Measurements from ENCODE around the gene TMC2.
"Not testable (repeated sequence)": the region's sequence is repeated elsewhere in the genome, so short reads cannot be mapped to it uniquely, and the experiment has no call there.

The TMC2 gene, protein sequence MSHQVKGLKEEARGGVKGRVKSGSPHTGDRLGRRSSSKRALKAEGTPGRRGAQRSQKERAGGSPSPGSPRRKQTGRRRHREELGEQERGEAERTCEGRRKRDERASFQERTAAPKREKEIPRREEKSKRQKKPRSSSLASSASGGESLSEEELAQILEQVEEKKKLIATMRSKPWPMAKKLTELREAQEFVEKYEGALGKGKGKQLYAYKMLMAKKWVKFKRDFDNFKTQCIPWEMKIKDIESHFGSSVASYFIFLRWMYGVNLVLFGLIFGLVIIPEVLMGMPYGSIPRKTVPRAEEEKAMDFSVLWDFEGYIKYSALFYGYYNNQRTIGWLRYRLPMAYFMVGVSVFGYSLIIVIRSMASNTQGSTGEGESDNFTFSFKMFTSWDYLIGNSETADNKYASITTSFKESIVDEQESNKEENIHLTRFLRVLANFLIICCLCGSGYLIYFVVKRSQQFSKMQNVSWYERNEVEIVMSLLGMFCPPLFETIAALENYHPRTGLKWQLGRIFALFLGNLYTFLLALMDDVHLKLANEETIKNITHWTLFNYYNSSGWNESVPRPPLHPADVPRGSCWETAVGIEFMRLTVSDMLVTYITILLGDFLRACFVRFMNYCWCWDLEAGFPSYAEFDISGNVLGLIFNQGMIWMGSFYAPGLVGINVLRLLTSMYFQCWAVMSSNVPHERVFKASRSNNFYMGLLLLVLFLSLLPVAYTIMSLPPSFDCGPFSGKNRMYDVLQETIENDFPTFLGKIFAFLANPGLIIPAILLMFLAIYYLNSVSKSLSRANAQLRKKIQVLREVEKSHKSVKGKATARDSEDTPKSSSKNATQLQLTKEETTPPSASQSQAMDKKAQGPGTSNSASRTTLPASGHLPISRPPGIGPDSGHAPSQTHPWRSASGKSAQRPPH

DNA sequence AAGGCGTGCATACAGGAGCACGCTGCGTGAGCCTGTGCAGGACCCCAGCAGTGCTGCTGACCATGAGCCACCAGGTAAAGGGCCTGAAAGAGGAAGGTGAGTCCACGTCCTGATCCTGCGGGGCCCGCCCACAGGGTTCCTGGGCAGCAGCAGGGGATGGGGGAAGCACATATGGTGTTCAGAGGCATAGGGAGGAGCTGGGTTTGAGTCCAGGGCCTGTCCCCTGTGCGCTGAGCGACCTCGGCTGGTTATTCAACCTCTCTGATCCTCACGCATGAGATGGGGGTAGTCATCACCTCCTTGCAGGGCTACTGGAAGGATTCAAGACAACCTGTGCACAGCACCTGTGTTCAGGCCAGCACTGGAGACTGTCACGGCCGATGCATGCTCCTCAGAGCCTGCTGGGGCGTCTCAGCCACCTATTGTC lies at the start of gene TMC2:
TSS of gene TMC2 (plus strand) at position 14 of the 427 bp plus-strand sequence. CDS start at position 63, 49 bp downstream.
- no peak for DNase-seq (ENCODE audit: low spot score in 2 of 2)
- no peak within 1 kb of the TSS for H3K27ac Mint-ChIP-seq (ENCODE audit: low read depth)
- no peaks in the 10 kb centered on the region for H3K36me3 Mint-ChIP-seq (ENCODE audit: insufficient read depth)
- ATAC-seq (replicated peaks; ENCODE audit: extremely low read depth, poor library complexity, severe bottlenecking) = no peak
- H3K27me3 Mint-ChIP-seq = peaks cover 60% of the 10 kb centered on the region
- no peaks in the 10 kb centered on the region for H3K4me1 Mint-ChIP-seq
- no peak within 1 kb of the TSS for H3K4me3 Mint-ChIP-seq
- H3K9me3 Mint-ChIP-seq = no peaks in the 10 kb centered on the region

DNA sequence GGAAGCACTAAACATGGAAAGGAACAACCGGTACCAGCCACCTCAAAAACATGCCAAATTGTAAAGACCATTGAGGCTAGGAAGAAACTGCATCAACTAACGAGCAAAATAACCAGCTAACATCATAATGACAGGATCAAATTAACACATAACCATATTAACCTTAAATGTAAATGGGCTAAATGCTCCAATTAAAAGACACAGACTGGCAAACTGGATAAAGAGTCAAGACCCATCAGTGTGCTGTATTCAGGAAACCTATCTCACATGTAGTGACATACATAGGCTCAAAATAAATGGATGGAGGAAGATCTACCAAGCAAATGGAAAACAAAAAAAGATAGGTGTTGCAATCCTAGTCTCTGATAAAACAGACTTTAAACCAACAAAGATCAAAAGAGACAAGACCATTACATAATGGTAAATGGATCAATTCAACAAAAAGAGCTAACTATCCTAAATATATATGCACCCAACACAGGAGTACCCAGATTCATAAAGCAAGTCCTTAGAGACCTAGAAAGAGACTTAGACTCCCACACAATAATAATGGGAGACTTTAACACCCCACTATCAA lies 33.5 kb upstream of the TMC2 start:
- not testable (repeated sequence) for DNase-seq (ENCODE audit: low spot score in 2 of 2); ATAC-seq (replicated peaks; ENCODE audit: extremely low read depth, poor library complexity, severe bottlenecking); H3K4me1 Mint-ChIP-seq; H3K4me3 Mint-ChIP-seq; H3K27me3 Mint-ChIP-seq; H3K27ac Mint-ChIP-seq (ENCODE audit: low read depth); H3K9me3 Mint-ChIP-seq
- H3K36me3 Mint-ChIP-seq (ENCODE audit: insufficient read depth) = peaks cover 12% of the 10 kb centered on the region

DNA sequence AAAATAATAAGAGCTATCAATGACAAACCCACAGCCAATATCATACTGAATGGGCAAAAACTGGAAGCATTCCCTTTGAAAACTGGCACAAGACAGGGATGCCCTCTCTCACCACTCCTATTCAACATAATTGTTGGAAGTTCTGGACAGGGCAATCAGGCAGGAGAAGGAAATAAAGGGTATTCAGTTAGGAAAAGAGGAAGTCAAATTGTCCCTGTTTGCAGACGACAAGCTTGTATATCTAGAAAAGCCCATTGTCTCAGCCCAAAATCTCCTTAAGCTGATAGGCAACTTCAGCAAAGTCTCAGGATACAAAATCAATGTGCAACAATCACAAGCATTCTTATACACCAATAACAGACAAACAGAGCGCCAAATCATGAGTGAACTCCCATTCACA lies 31.6 kb upstream of the TMC2 start:
- not testable (repeated sequence) for H3K27ac Mint-ChIP-seq (ENCODE audit: low read depth); H3K27me3 Mint-ChIP-seq; H3K4me3 Mint-ChIP-seq; ATAC-seq (replicated peaks; ENCODE audit: extremely low read depth, poor library complexity, severe bottlenecking); DNase-seq (ENCODE audit: low spot score in 2 of 2); H3K9me3 Mint-ChIP-seq
- Mint-ChIP-seq H3K36me3 (ENCODE audit: insufficient read depth) (peaks cover 12% of the 10 kb centered on the region), H3K4me1 (peaks cover 22% of the 10 kb centered on the region)

DNA sequence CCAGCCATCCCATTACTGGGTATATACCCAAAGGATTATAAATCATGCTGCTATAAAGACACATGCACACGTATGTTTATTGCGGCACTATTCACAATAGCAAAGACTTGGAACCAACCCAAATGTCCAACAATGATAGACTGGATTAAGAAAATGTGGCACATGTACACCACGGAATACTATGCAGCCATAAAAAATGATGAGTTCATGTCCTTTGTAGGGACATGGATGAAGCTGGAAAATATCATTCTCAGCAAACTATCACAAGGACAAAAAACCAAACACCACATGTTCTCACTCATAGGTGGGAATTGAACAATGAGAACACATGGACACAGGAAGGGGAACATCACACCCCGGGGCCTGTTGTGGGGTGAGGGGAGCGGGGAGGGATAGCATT lies 29.9 kb upstream of the TMC2 start:
- H3K9me3 Mint-ChIP-seq; H3K4me3 Mint-ChIP-seq; ATAC-seq (replicated peaks; ENCODE audit: extremely low read depth, poor library complexity, severe bottlenecking): not testable (repeated sequence)

DNA sequence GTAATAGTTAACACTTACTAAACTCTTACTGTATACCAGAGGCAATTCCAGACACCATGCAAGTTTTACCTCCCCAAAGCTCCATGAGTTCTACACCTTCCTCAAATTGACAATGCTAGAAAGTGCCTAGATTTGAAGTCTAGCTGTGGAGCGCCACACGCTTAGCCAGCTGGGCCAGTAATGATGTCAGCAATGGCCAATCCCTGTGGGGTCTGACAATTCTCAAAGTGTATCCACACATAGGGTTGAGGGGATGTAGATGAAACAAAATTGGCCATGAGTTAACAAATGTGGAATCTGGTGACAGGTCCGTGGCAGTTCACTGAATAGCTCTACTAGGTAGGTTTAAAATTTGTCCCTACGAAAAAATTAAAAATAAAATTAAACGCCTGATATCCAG lies 28.9 kb upstream of the TMC2 start:
- peak overlapping the region; percentile 96 for H3K4me3 Mint-ChIP-seq
- H3K36me3 Mint-ChIP-seq (ENCODE audit: insufficient read depth) = peaks cover 7% of the 10 kb centered on the region
- no peak overlapping the region for H3K27ac Mint-ChIP-seq (ENCODE audit: low read depth)
- peaks cover 22% of the 10 kb centered on the region for H3K4me1 Mint-ChIP-seq
- DNase-seq (ENCODE audit: low spot score in 2 of 2) (no peak), ATAC-seq (replicated peaks; ENCODE audit: extremely low read depth, poor library complexity, severe bottlenecking) (no peak)
- peaks cover 10% of the 10 kb centered on the region for H3K27me3 Mint-ChIP-seq
- H3K9me3 Mint-ChIP-seq = no peaks in the 10 kb centered on the region

More for the DNA sequence above, 29.9 kb upstream of the TMC2 start:
- DNase-seq (ENCODE audit: low spot score in 2 of 2); H3K27ac Mint-ChIP-seq (ENCODE audit: low read depth); H3K36me3 Mint-ChIP-seq (ENCODE audit: insufficient read depth); H3K27me3 Mint-ChIP-seq: not testable (repeated sequence)
- H3K4me1 Mint-ChIP-seq = peaks cover 22% of the 10 kb centered on the region

DNA sequence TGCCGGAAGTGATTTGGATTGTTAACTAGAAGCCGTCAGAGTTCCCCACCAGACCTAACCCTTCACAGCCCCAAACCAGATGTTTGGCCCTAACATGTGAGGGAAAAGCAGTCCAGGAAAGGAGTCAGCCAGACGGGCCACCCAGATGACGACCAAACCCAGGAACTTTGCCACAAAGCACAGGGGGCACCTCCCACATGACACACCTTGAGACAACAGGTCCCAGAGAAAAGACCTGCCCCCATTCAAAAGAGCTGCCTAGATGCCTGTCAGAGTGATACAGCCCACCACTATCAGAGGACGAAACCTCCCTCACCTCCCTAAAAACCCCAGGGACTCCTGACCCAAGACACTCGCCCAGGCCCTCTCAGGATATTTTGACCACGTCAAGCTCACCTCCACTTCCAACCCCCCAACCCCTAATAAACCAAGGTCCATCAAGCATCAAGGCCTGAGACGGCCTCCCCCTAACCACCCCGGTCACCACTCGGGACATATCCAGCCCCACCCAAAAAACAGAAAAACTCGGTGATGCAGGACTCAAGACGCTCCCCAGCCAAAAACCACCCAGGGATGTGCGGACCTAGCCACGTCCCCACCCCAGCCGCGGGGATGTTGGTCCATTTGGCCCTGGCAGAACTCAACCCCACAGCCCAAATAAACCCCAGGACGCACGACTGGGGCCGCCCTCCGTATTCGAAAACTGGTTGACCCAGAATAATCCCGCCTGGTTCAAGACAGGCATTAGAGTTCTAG lies 28.3 kb upstream of the TMC2 start:
- H3K4me1 Mint-ChIP-seq = peaks cover 17% of the 10 kb centered on the region
- H3K36me3 Mint-ChIP-seq (ENCODE audit: insufficient read depth) = peaks cover 7% of the 10 kb centered on the region
- no peaks in the 10 kb centered on the region for H3K9me3 Mint-ChIP-seq
- ATAC-seq (replicated peaks; ENCODE audit: extremely low read depth, poor library complexity, severe bottlenecking) (no peak), DNase-seq (ENCODE audit: low spot score in 2 of 2) (no peak)
- H3K27ac Mint-ChIP-seq (ENCODE audit: low read depth) = peak overlapping the region; percentile 95
- peaks cover 10% of the 10 kb centered on the region for H3K27me3 Mint-ChIP-seq
- H3K4me3 Mint-ChIP-seq = peak overlapping the region; percentile 96

DNA sequence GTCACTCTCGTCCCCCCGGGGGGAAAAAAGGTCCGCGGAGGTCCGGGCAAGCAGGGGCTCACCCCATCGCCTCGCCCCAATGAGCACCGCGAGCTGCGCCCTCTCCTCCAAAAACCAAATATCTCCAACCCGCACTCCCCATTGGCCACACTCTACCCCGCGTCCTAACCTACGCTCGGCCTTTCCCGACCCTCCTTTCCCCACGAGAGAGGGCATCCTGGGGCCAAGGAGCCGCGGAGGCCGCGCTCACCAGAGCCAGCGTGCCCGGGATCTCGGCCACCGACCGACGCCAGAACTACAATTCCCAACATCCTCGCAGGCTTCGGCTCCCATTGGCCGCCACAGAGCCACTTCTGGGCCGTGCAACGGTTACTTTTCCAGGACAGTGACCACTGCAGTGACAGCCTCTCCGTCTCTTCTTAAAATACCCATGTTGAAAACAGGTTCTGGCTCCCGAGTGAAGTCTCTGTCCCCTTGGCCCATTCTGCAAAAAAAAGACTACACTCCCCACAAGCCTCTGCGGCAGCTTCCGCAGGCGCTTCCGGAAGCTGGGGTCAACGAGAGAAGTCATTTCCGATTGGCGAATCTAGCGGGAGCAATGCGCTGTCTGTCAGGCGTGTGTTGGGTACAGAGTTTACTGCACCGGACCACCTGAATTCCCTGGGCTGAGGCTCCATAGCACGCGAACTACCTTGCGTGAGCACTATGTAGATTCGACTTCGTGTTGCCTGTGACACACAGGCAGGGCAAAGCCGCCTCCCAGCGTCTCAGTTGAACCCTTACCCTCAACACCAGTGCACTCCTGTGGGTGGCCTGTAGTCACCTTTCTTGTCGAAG lies 27.5 kb upstream of the TMC2 start, which contains the start of gene ZNF343:
TSS of gene ZNF343 (minus strand) at position 285 of the 837 bp plus-strand sequence. CDS start 15,020 bp downstream, outside the sequence.
- H3K27me3 Mint-ChIP-seq = peaks cover 10% of the 10 kb centered on the region

DNA sequence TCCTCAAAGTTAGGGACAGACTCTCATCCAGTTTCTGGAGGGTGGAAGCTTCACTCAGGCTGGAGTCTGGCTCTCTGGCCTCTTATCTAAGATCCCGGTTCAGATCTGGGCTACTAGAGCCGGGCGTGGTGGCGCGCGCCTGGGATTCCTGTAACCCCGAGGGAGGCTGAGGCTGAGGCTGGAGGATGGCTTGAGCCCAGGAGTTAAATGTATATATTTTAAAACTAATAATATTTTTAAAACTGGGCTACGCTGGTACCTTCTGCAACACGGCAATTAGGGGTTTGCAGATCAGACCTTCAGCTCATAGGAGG lies 26.9 kb upstream of the TMC2 start:
- H3K9me3 Mint-ChIP-seq = no peaks in the 10 kb centered on the region
- DNase-seq (ENCODE audit: low spot score in 2 of 2) (no peak), ATAC-seq (replicated peaks; ENCODE audit: extremely low read depth, poor library complexity, severe bottlenecking) (no peak)
- peak overlapping the region; percentile 96 for H3K4me3 Mint-ChIP-seq
- peak overlapping the region; percentile 95 for H3K27ac Mint-ChIP-seq (ENCODE audit: low read depth)
- H3K4me1 Mint-ChIP-seq = peaks cover 15% of the 10 kb centered on the region
- peaks cover 10% of the 10 kb centered on the region for H3K27me3 Mint-ChIP-seq
- H3K36me3 Mint-ChIP-seq (ENCODE audit: insufficient read depth) = peaks cover 7% of the 10 kb centered on the region

More for the DNA sequence above, 27.5 kb upstream of the TMC2 start, which contains the start of gene ZNF343:
- Mint-ChIP-seq H3K9me3 (no peaks in the 10 kb centered on the region), H3K36me3 (ENCODE audit: insufficient read depth) (peaks cover 7% of the 10 kb centered on the region), H3K27ac (ENCODE audit: low read depth) (peak within 1 kb of the TSS; percentile 95), H3K4me3 (peak within 1 kb of the TSS; percentile 96), H3K4me1 (peaks cover 15% of the 10 kb centered on the region)
- DNase-seq (ENCODE audit: low spot score in 2 of 2) (peak; percentile 66 to 70), ATAC-seq (replicated peaks; ENCODE audit: extremely low read depth, poor library complexity, severe bottlenecking) (peak; percentile 95)

DNA sequence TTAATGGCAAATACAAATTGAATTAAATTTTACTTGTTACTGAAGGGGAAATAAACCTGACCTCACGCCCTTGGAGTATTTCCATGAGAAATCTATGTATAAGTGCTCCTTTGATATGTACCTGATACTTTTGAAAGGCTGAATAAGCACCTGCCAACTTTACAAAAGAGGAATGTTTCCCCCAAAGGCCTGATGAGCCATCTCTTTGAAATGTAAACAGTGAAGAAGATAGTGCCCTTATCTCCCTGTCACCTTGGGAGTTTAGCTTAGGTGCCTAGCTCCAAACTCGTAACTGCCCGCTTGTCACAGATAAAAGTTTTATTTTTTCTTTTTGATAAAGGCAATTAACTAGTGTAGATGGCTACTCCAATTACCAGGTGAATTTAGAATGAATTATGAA lies 26.6 kb upstream of the TMC2 start:
- Mint-ChIP-seq H3K27me3 (peaks cover 10% of the 10 kb centered on the region), H3K4me3 (no peak overlapping the region), H3K9me3 (no peaks in the 10 kb centered on the region), H3K36me3 (ENCODE audit: insufficient read depth) (peaks cover 7% of the 10 kb centered on the region), H3K4me1 (peaks cover 15% of the 10 kb centered on the region), H3K27ac (ENCODE audit: low read depth) (no peak overlapping the region)
- ATAC-seq (replicated peaks; ENCODE audit: extremely low read depth, poor library complexity, severe bottlenecking) (no peak), DNase-seq (ENCODE audit: low spot score in 2 of 2) (no peak)

DNA sequence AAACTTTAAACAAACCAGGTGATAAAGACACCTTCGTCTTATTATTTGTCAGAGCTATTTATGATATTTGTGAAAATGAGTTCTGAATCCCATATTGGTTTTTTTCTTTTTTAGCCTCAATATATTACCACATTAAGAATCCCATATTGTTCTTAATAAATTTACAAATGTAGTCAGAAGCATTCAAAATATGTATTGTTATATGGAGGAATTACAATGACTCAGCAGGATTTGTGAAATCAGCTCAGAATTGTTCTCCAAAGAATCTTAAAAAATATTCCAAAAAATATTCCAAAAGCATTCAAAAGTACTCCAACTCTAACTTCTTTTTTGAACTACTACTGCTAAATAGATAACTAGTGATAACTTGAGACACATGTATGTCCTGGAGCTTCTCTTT lies 21.2 kb upstream of the TMC2 start:
- H3K27ac Mint-ChIP-seq (ENCODE audit: low read depth) = no peak overlapping the region
- no peak for ATAC-seq (replicated peaks; ENCODE audit: extremely low read depth, poor library complexity, severe bottlenecking)
- no peaks in the 10 kb centered on the region for H3K4me1 Mint-ChIP-seq
- peaks cover 8% of the 10 kb centered on the region for H3K27me3 Mint-ChIP-seq
- H3K9me3 Mint-ChIP-seq = no peaks in the 10 kb centered on the region
- H3K36me3 Mint-ChIP-seq (ENCODE audit: insufficient read depth) = no peaks in the 10 kb centered on the region
- no peak for DNase-seq (ENCODE audit: low spot score in 2 of 2)
- no peak overlapping the region for H3K4me3 Mint-ChIP-seq

DNA sequence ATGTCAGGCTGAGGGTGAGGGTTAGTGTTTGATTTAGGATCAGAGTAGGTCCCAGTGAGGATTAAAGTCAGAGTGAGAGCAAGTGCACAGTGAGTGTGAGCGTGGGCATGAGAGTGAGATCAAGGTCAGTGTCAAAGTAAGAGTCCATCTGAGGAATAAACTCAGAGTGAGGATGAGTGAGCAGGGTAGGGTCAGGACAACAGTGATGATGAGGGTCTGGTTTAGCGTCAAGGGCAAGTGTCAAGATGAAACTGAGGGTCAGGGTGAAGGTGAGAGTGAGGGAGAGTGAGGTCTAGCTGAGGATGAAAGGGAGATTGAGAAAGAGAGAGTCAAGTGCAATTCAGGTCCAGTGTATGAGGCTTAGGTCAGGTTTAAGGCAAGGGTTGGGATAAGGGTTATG lies 20.0 kb upstream of the TMC2 start:
- DNase-seq (ENCODE audit: low spot score in 2 of 2) (no peak), ATAC-seq (replicated peaks; ENCODE audit: extremely low read depth, poor library complexity, severe bottlenecking) (no peak)
- no peaks in the 10 kb centered on the region for H3K27me3 Mint-ChIP-seq
- H3K9me3 Mint-ChIP-seq = no peaks in the 10 kb centered on the region
- H3K27ac Mint-ChIP-seq (ENCODE audit: low read depth) = no peak overlapping the region
- H3K4me3 Mint-ChIP-seq = no peak overlapping the region
- no peaks in the 10 kb centered on the region for H3K4me1 Mint-ChIP-seq
- H3K36me3 Mint-ChIP-seq (ENCODE audit: insufficient read depth) = no peaks in the 10 kb centered on the region
